Measurements from ENCODE around the gene CARS2. TPM values are rescaled to one million over a fixed set of nuclear protein-coding genes. Genes with fewer than 3 reads are reported as not detected.
A peak's percentile ranks its signal among the peaks of the same experiment; 100 is the strongest.

CARS2 gene
- total RNA-seq, 1 donor = 161 TPM

DNA sequence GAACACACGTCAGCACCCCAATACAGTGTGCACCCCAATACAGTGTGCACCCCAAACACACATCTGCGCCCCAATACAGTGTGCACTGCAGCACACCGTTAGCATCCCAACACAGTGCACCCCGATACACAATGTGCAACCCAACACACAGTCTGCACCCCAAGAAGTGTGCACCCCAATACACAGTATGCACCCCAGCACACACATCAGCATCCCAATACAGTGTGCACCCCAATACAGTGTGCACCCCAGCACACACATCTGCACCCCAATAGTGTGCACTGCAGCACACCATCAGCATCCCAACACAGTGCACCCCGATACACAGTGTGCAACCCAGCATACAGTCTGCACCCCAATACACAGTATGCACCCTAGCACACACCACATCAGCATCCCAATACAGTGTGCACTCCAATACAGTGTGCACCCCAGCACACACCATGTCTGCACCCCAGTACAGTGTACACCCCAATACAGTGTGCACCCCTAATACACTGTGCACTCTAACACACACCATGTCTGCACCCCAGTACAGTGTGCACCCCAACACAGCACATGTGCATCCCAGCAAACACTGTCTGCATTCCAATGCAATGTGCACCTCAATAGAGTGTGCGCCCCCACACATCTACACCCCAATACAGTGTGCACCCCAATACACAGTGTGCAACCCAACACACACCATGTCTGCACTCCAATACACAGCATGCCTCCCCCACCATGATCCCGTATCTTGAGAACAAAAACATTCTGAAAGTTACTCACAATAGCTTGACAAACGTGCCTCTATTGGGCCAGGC, 855 bp upstream of the CARS2 start:
- Histone ChIP-seq H3K36me3 (ENCODE audit: insufficient read depth, low read length) (peaks cover 10% of the 10 kb centered on the region), H3K4me3 (ENCODE audit: insufficient read depth, low read length) (peak overlapping the region; percentile 86), H2AFZ (ENCODE audit: low read length) (peak overlapping the region; percentile 65), H3K27ac (ENCODE audit: low read depth, low read length) (no peak overlapping the region), H3K4me1 (ENCODE audit: insufficient read depth, low read length) (peaks cover 41% of the 10 kb centered on the region), H3K79me2 (ENCODE audit: insufficient read depth, low read length) (peaks cover 34% of the 10 kb centered on the region), H3K4me2 (ENCODE audit: insufficient read depth, low read length) (peak overlapping the region; percentile 95), H3K9me3 (ENCODE audit: low read depth, low read length) (no peaks in the 10 kb centered on the region), H3K27me3 (ENCODE audit: insufficient read depth, low read length) (no peaks in the 10 kb centered on the region), H4K20me1 (ENCODE audit: insufficient read depth, low read length) (peaks cover 4% of the 10 kb centered on the region)
- TF ChIP-seq, protein P1, sequence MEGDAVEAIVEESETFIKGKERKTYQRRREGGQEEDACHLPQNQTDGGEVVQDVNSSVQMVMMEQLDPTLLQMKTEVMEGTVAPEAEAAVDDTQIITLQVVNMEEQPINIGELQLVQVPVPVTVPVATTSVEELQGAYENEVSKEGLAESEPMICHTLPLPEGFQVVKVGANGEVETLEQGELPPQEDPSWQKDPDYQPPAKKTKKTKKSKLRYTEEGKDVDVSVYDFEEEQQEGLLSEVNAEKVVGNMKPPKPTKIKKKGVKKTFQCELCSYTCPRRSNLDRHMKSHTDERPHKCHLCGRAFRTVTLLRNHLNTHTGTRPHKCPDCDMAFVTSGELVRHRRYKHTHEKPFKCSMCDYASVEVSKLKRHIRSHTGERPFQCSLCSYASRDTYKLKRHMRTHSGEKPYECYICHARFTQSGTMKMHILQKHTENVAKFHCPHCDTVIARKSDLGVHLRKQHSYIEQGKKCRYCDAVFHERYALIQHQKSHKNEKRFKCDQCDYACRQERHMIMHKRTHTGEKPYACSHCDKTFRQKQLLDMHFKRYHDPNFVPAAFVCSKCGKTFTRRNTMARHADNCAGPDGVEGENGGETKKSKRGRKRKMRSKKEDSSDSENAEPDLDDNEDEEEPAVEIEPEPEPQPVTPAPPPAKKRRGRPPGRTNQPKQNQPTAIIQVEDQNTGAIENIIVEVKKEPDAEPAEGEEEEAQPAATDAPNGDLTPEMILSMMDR (IDR thresholded peaks at IDR 0.05; ENCODE audit: extremely low read depth, low read depth, low read length) = no peak
- DNase-seq (ENCODE audit: insufficient read length, low spot score, missing footprints) = no peak

DNA sequence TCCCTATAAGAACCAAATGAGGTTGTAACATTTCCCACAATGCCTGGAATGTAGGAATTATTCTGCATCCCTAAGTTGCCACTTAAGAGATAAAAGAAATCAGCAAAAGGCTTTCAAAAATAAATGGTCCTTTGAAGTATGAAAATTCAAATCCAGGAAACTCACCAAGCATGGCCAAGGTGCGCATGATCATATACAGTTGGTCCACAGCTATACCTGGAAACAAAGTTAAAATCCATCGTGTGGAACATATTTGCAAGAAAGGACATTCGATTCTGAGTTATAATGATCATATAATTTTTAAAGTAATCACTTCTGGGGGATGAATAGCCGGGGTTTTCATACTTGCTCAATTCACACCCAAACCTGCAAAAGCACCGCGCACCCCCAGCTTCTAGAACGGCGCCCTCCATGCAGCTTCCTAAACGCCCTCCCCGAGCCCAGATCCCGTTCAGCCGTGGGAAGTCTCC, 525 bp downstream of the CARS2 start:
- Histone ChIP-seq H4K20me1 (ENCODE audit: insufficient read depth, low read length) (peaks cover 4% of the 10 kb centered on the region), H3K4me1 (ENCODE audit: insufficient read depth, low read length) (peaks cover 41% of the 10 kb centered on the region), H3K4me2 (ENCODE audit: insufficient read depth, low read length) (peak overlapping the region; percentile 95), H3K9me3 (ENCODE audit: low read depth, low read length) (no peaks in the 10 kb centered on the region), H2AFZ (ENCODE audit: low read length) (no peak overlapping the region), H3K79me2 (ENCODE audit: insufficient read depth, low read length) (peaks cover 48% of the 10 kb centered on the region), H3K36me3 (ENCODE audit: insufficient read depth, low read length) (peaks cover 24% of the 10 kb centered on the region), H3K27ac (ENCODE audit: low read depth, low read length) (peak overlapping the region; percentile 97), H3K27me3 (ENCODE audit: insufficient read depth, low read length) (no peaks in the 10 kb centered on the region), H3K4me3 (ENCODE audit: insufficient read depth, low read length) (peak overlapping the region; percentile 86)
- DNase-seq (ENCODE audit: insufficient read length, low spot score, missing footprints) = no peak
- TF ChIP-seq, protein P1 (IDR thresholded peaks at IDR 0.05; ENCODE audit: extremely low read depth, low read depth, low read length) = no peak

DNA sequence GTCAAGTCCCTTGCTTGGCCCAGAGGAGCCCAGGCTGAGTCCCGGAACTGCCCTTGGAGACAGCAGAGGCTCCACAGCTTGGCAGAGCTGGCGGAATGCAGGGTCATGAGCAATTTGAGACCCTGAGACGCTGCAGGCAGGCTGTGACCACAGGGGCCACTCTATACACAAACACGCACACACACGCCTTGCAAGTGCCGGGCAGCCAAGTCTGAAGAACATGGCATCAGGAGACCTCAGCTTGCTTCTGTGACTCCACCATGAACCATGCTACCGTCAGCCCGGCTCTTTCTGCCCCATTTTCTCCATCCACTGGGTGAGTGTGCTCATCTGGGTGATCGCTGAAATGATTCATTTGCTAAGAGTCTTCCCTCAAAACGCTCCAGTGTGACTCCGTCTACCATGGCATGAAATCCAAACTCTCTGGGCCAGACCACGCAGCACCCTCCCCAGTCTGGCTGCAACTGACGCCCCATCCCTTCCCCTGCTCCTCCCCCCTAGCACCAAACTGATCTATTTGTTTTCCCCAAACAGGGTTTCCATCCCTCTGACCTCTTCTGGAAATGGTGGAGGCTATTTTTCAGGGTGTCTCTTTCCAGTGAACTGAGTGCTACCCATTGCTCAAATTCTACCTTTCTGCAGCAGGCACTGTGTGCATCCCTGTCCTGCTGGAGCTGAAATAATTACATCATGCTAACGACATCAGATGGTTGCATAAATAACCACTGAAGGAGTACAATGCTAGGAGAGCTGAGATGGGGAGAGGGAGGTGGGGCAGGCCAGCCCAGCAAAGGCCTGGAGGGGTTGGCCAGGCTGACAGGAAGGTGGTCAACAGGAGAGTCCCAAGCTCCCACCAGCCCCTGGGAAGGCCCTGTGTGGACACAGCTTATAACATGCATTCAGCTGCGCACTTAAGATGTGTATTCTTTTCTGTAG, 3.1 kb downstream of the CARS2 start:
- TF ChIP-seq, protein P1 (IDR thresholded peaks at IDR 0.05; ENCODE audit: extremely low read depth, low read depth, low read length) = no peak

More for the DNA sequence above, 3.1 kb downstream of the CARS2 start:
- Histone ChIP-seq H2AFZ (ENCODE audit: low read length) (no peak overlapping the region), H3K4me2 (ENCODE audit: insufficient read depth, low read length) (peak overlapping the region; percentile 49), H3K79me2 (ENCODE audit: insufficient read depth, low read length) (peaks cover 71% of the 10 kb centered on the region), H3K9me3 (ENCODE audit: low read depth, low read length) (no peaks in the 10 kb centered on the region), H3K27me3 (ENCODE audit: insufficient read depth, low read length) (no peaks in the 10 kb centered on the region), H3K4me1 (ENCODE audit: insufficient read depth, low read length) (peaks cover 41% of the 10 kb centered on the region), H3K36me3 (ENCODE audit: insufficient read depth, low read length) (peaks cover 47% of the 10 kb centered on the region), H3K4me3 (ENCODE audit: insufficient read depth, low read length) (peak overlapping the region; percentile 12), H4K20me1 (ENCODE audit: insufficient read depth, low read length) (peaks cover 18% of the 10 kb centered on the region), H3K27ac (ENCODE audit: low read depth, low read length) (peak overlapping the region; percentile 97)
- DNase-seq (ENCODE audit: insufficient read length, low spot score, missing footprints) = peak; percentile 89

All from osteoblast (primary cell).